H1 (cell line): ENCODE results near the gene RP9. TPM values are rescaled to one million over a fixed set of nuclear protein-coding genes. Genes with fewer than 3 reads are reported as not detected.

Experiments used
- CTCF ChIA-PET: fragments of 300-600 bp; sonication (Branson Sonifier 250); formaldehyde crosslinking; loops from one replicate; lab custom pipeline; 2021; ENCODE audit not compliant: partially characterized antibody; lab: Charles Lee
- POLR2A ChIA-PET: fragments of 300-600 bp; sonication (Branson Sonifier 250); formaldehyde crosslinking; loops from one replicate; lab custom pipeline; 2021; ENCODE audit warnings: inconsistent platforms; ENCODE audit not compliant: partially characterized antibody; lab: Charles Lee
- DNase-seq, 2 experiments: peaks; one replicate each; pipeline versions ENCODE4 v3.0.0 to v3.0.0-alpha.2; 2010 to 2022; ENCODE audit warnings: low spot score in 2 of 2, low read depth in 1 of 2, mixed read lengths in 1 of 2
- FAIRE-seq: peaks from 2 replicates; lab custom pipeline; 2011; peaks lifted over from hg19 to GRCh38; lab: Jason Lieb, UNC
- H2AFZ ChIP-seq: 2 replicates; pipeline ENCODE4 v1.8.1; 2012; ENCODE audit warnings: low read length, inconsistent platforms
- H2AK5ac ChIP-seq: 2 replicates; pipeline ENCODE4 v1.6.1; 2013; ENCODE audit warnings: low read depth, low read length
- H2BK120ac ChIP-seq: replicated peaks from 2 replicates; pipeline ENCODE3; 2013; ENCODE audit warnings: low read depth, low read length, inconsistent platforms
- H2BK12ac ChIP-seq: 2 replicates; pipeline ENCODE4 v1.6.1; 2013; ENCODE audit warnings: low read depth, low read length
- H2BK15ac ChIP-seq: 2 replicates; pipeline ENCODE4 v1.6.1; 2013; ENCODE audit warnings: low read length
- H2BK20ac ChIP-seq: 2 replicates; pipeline ENCODE4 v1.6.1; 2013; ENCODE audit warnings: low read length
- H2BK5ac ChIP-seq: 2 replicates; pipeline ENCODE4 v1.6.1; 2013; ENCODE audit warnings: low read depth, low read length
- H3K14ac ChIP-seq: 2 replicates; pipeline ENCODE4 v1.6.1; 2013; ENCODE audit warnings: inconsistent platforms; ENCODE audit not compliant: insufficient read length
- H3K18ac ChIP-seq: 2 replicates; pipeline ENCODE4 v1.6.1; 2013; ENCODE audit warnings: low read length; ENCODE audit errors: extremely low read depth
- H3K23ac ChIP-seq: 2 replicates; pipeline ENCODE4 v1.6.1; 2013; ENCODE audit warnings: inconsistent platforms; ENCODE audit not compliant: insufficient read length
- H3K23me2 ChIP-seq: 2 replicates; pipeline ENCODE4 v1.6.1; 2013; ENCODE audit warnings: low read depth, low read length
- H3K27ac ChIP-seq: 2 replicates; pipeline ENCODE4 v1.6.1; 2011; ENCODE audit warnings: low read depth, low read length, inconsistent platforms
- H3K27me3 ChIP-seq, 4 experiments: replicated peaks in 1 of 4; 1 replicate in 1 of 4; 2 replicates in 3 of 4; pipeline versions ENCODE4 v1.6.1 to v1.8.1; 2011 to 2013; ENCODE audit warnings: low read length in 3 of 4, mild to moderate bottlenecking in 3 of 4, inconsistent platforms in 2 of 4, mixed read lengths in 2 of 4, moderate library complexity in 1 of 4; ENCODE audit not compliant: control insufficient read depth in 3 of 4, insufficient read depth in 3 of 4; ENCODE audit errors: extremely low read depth in 1 of 4
- H3K36me3 ChIP-seq, 4 experiments: 2 replicates each; pipeline versions ENCODE4 v1.6.1 to v1.8.1; 2011 to 2013; ENCODE audit warnings: mild to moderate bottlenecking in 4 of 4, low read length in 3 of 4, moderate library complexity in 2 of 4, control low read depth in 1 of 4, inconsistent platforms in 1 of 4; ENCODE audit not compliant: insufficient read depth in 4 of 4, control insufficient read depth in 2 of 4
- H3K4ac ChIP-seq: replicated peaks from 2 replicates; pipeline ENCODE3; 2013; ENCODE audit warnings: low read length, low read depth, mixed read lengths, inconsistent platforms; ENCODE audit not compliant: insufficient read length
- H3K4me1 ChIP-seq, 4 experiments: replicated peaks in 1 of 4; 1 replicate in 1 of 4; 2 replicates in 3 of 4; pipeline versions ENCODE4 v1.6.1 to v1.8.1; 2011 to 2013; ENCODE audit warnings: low read length in 3 of 4, inconsistent platforms in 2 of 4, mixed read lengths in 1 of 4; ENCODE audit not compliant: insufficient read depth in 4 of 4, control insufficient read depth in 3 of 4
- H3K4me2 ChIP-seq, 2 experiments: 2 replicates each; pipeline versions ENCODE4 v1.6.1 to v1.8.1; 2011 to 2013; ENCODE audit warnings: low read depth in 2 of 2, low read length in 2 of 2, control low read depth in 1 of 2, inconsistent platforms in 1 of 2, mild to moderate bottlenecking in 1 of 2; ENCODE audit not compliant: insufficient read depth in 1 of 2
- H3K4me3 ChIP-seq, 4 experiments: fragments of 200-600, 300-600 bp in 1 of 4; sonication (generic), shearing (Covaris generic), sonication (Bioruptor Twin) in 1 of 4; 2 replicates each; pipeline versions ENCODE4 v1.5.1 to v1.8.1; 2011 to 2016; ENCODE audit warnings: low read length in 4 of 4, low read depth in 3 of 4, control low read depth in 2 of 4, inconsistent platforms in 2 of 4, mild to moderate bottlenecking in 2 of 4, mixed read lengths in 1 of 4, moderate library complexity in 1 of 4; ENCODE audit not compliant: insufficient read depth in 2 of 4; ENCODE audit errors: extremely low read depth in 1 of 4
- H3K56ac ChIP-seq: replicated peaks from 2 replicates; pipeline ENCODE3; 2013; ENCODE audit warnings: low read depth, mild to moderate bottlenecking, mixed read lengths, low read length, inconsistent platforms; ENCODE audit not compliant: insufficient read length
- H3K79me1 ChIP-seq: 2 replicates; pipeline ENCODE4 v1.6.1; 2013; ENCODE audit warnings: low read depth, low read length, control low read depth
- H3K79me2 ChIP-seq, 2 experiments: 2 replicates each; pipeline versions ENCODE4 v1.6.1 to v1.8.1; 2012 to 2013; ENCODE audit warnings: low read length in 2 of 2, mild to moderate bottlenecking in 2 of 2, inconsistent platforms in 1 of 2; ENCODE audit not compliant: insufficient read depth in 2 of 2, control insufficient read depth in 1 of 2
- H3K9ac ChIP-seq, 4 experiments: replicated peaks in 1 of 4; 1 replicate in 1 of 4; 2 replicates in 3 of 4; pipeline versions ENCODE4 v1.6.1 to v1.8.1; 2011 to 2013; ENCODE audit warnings: low read depth in 3 of 4, low read length in 3 of 4, control low read depth in 2 of 4, mild to moderate bottlenecking in 2 of 4, moderate library complexity in 2 of 4, inconsistent platforms in 1 of 4; ENCODE audit errors: extremely low read depth in 1 of 4
- H3K9me3 ChIP-seq, 2 experiments: 2 replicates each; pipeline versions ENCODE4 v1.6.1 to v1.8.1; 2012 to 2013; ENCODE audit warnings: mild to moderate bottlenecking in 2 of 2, moderate library complexity in 2 of 2, control low read depth in 1 of 2, inconsistent platforms in 1 of 2, low read depth in 1 of 2, low read length in 1 of 2, mixed read lengths in 1 of 2; ENCODE audit not compliant: insufficient read depth in 2 of 2
- H4K20me1 ChIP-seq, 2 experiments: replicated peaks in 1 of 2; 2 replicates each; pipeline versions ENCODE3 to v1.8.1; 2011 to 2013; ENCODE audit warnings: inconsistent platforms in 2 of 2, low read length in 2 of 2, mild to moderate bottlenecking in 1 of 2; ENCODE audit not compliant: insufficient read depth in 2 of 2, control insufficient read depth in 1 of 2
- H4K5ac ChIP-seq: 2 replicates; pipeline ENCODE4 v1.6.1; 2013; ENCODE audit warnings: low read length, low read depth, mixed read lengths, inconsistent platforms; ENCODE audit not compliant: insufficient read length
- H4K8ac ChIP-seq: 2 replicates; pipeline ENCODE4 v1.8.0; 2013; ENCODE audit warnings: mild to moderate bottlenecking, moderate library complexity, low read length, inconsistent platforms; ENCODE audit not compliant: insufficient read depth; ENCODE audit errors: extremely low read depth
- H4K91ac ChIP-seq: replicated peaks from 2 replicates; pipeline ENCODE3; 2013; ENCODE audit warnings: low read length, mixed read lengths, inconsistent platforms; ENCODE audit not compliant: insufficient read length
- BCL11A ChIP-seq, 2 experiments: IDR thresholded peaks; one replicate each; pipeline ENCODE4 v1.6.1; 2011; ENCODE audit warnings: low read depth in 2 of 2, low read length in 2 of 2, mild to moderate bottlenecking in 2 of 2
- CEBPB ChIP-seq: IDR thresholded peaks from 2 replicates; pipeline ENCODE4 v1.6.1; 2012; ENCODE audit warnings: low read depth, low read length
- CTBP2 ChIP-seq: IDR thresholded peaks from 2 replicates; pipeline ENCODE4 v1.7.0; 2011; ENCODE audit warnings: borderline replicate concordance, mild to moderate bottlenecking, moderate library complexity, mixed read lengths, low read length; ENCODE audit not compliant: insufficient read depth, insufficient read length
- EGR1 ChIP-seq: IDR thresholded peaks from 2 replicates; pipeline ENCODE4 v1.6.1; 2011; ENCODE audit warnings: low read depth, low read length, borderline replicate concordance
- GTF2F1 ChIP-seq: IDR thresholded peaks from 2 replicates; pipeline ENCODE4 v1.6.1; 2012; ENCODE audit warnings: low read depth, low read length, improper control_type of control experiment, borderline replicate concordance
- NANOG ChIP-seq: IDR thresholded peaks from 2 replicates; pipeline ENCODE4 v1.6.1; 2011; ENCODE audit warnings: low read length, low read depth, mild to moderate bottlenecking, inconsistent platforms; ENCODE audit not compliant: insufficient read depth, poor library complexity, severe bottlenecking
- RBBP5 ChIP-seq: IDR thresholded peaks from 2 replicates; pipeline ENCODE4 v1.7.1; 2012; ENCODE audit warnings: low read depth, mild to moderate bottlenecking, inconsistent platforms, low read length, moderate library complexity, borderline replicate concordance
- SIN3A ChIP-seq, 2 experiments: IDR thresholded peaks in 1 of 2; conservative IDR thresholded peaks in 1 of 2; 2 replicates each; pipeline ENCODE4 v1.6.1; 2011 to 2012; ENCODE audit warnings: low read length in 2 of 2, improper control_type of control experiment in 1 of 2, low read depth in 1 of 2, mild to moderate bottlenecking in 1 of 2
- SP2 ChIP-seq: IDR thresholded peaks from 2 replicates; pipeline ENCODE4 v1.6.1; 2012; ENCODE audit warnings: mild to moderate bottlenecking, low read length, inconsistent platforms
- TAF1 ChIP-seq: IDR thresholded peaks from 2 replicates; pipeline ENCODE4 v1.6.1; 2011; ENCODE audit warnings: mild to moderate bottlenecking, low read depth, low read length
- WGBS, 2 experiments: shearing (Covaris generic) in 1 of 2; methylation state at CpG; one replicate each; pipeline versions ENCODE4 v1.1.6 to v1.1.7; 2013 to 2015; ENCODE audit warnings: low lambda C conversion rate in 2 of 2, mixed read lengths in 2 of 2, inconsistent platforms in 1 of 2, low coverage in 1 of 2, missing lambda C conversion rate in 1 of 2; ENCODE audit not compliant: insufficient replicate concordance in 2 of 2, insufficient coverage in 1 of 2, insufficient read length in 1 of 2; ENCODE audit errors: extremely low coverage in 1 of 2, missing lambda C conversion rate in 1 of 2; 5-methylcytosine and 5-hydroxymethylcytosine counted together
- polyA plus RNA-seq, 7 experiments: library from polyadenylated mRNA; depleted of rRNA in 3 of 7; stranded (reverse) in 5 of 7; unstranded in 2 of 7; fragments of >200 nt in 5 of 7; fragments of 200-250 nt in 2 of 7; gene quantifications; 1 replicate in 5 of 7; 2 replicates in 1 of 7; 4 replicates in 1 of 7; pipeline versions ENCODE4 v1.2.1 to v1.2.3, GENCODE V29; 2011 to 2013; ENCODE audit warnings: missing spikeins in 2 of 7, mixed read lengths in 2 of 7
- total RNA-seq: library from RNA; stranded (reverse); fragmentation: NEBNext Ultra II Directional; extraction: Animal tissue kit (Norgen Biotek cat#: 25700); gene quantifications from 2 replicates; pipeline ENCODE4 v1.2.1, GENCODE V29; 2021
- TF ChIP-seq, protein P1 (sequence below), 3 experiments: IDR thresholded peaks; 1 replicate in 2 of 3; 2 replicates in 1 of 3; pipeline versions ENCODE4 v1.5.1 to v1.6.1; 2011; ENCODE audit warnings: low read length in 3 of 3, mild to moderate bottlenecking in 3 of 3, inconsistent platforms in 2 of 3, low read depth in 1 of 3, moderate library complexity in 1 of 3; ENCODE audit not compliant: insufficient read depth in 1 of 3; ENCODE audit errors: control extremely low read depth in 1 of 3

The RP9 gene
- total and polyA plus RNA-seq, 2 of the 8 experiments (the other 6 are each of a cell fraction or from before 2014, with no cell fraction given): 11.0 to 12.4 TPM

DNA sequence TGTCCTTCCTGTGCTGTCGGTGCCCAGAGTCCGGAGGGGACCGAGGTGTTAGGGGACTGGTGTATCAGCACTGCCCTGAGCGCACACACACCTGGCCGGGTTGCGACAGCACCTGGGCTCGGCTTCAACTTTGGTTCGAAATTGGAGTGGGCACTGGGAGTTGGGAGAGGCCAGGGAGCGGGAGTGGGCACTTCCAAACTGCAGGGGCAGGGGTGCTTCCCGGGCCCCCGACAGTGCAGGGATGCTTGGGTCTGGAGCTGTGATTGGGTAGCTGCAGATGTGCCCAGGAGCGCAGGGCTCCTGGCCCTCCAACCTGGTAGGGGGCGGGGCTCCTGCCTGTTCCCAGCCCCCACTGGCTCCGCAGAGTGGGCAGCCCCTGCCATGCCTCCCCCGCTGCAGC lies 27.9 kb upstream of the RP9 start:
- no peak overlapping the region for H2AFZ ChIP-seq
- H3K4ac ChIP-seq: no peak overlapping the region
- no peak overlapping the region for H2BK120ac ChIP-seq
- no peak overlapping the region for H3K9ac ChIP-seq
- no peak overlapping the region for H2BK15ac ChIP-seq
- peaks cover 0 to 5% (median 0%) of the 10 kb centered on the region in 4 experiments; a peak in 2 of 7 replicates for H3K4me1 ChIP-seq
- H4K8ac ChIP-seq: no peak overlapping the region
- H2AK5ac ChIP-seq: no peak overlapping the region
- no peaks in the 10 kb centered on the region for H3K36me3 ChIP-seq
- CTCF ChIA-PET: no interaction called here
- no peak overlapping the region for H4K5ac ChIP-seq
- H4K91ac ChIP-seq: no peak overlapping the region
- H3K4me3 ChIP-seq: no peak overlapping the region
- no peaks in the 10 kb centered on the region for H3K23me2 ChIP-seq
- H4K20me1 ChIP-seq: no peaks in the 10 kb centered on the region
- H2BK5ac ChIP-seq: no peak overlapping the region
- no peak overlapping the region for H2BK12ac ChIP-seq
- H3K14ac ChIP-seq: no peak overlapping the region
- POLR2A ChIA-PET: no interaction called here
- H3K27ac ChIP-seq: no peak overlapping the region
- H3K79me1 ChIP-seq: no peaks in the 10 kb centered on the region
- no peaks in the 10 kb centered on the region for H3K9me3 ChIP-seq
- no peak overlapping the region for H2BK20ac ChIP-seq
- no peak overlapping the region for H3K23ac ChIP-seq
- H3K56ac ChIP-seq: no peak overlapping the region
- DNase-seq (peak in 1 of 2 experiments; percentile 50), FAIRE-seq (no peak)
- no peaks in the 10 kb centered on the region for H3K27me3 ChIP-seq
- H3K4me2 ChIP-seq: no peak overlapping the region
- no peak overlapping the region for H3K18ac ChIP-seq
- WGBS, 2 experiments: 78% methylated on average over 15 of the region's 15 CpGs; no CpG with 5 or more reads in 1 of the 2 experiments
- no peaks in the 10 kb centered on the region for H3K79me2 ChIP-seq
- no peak for TF ChIP-seq CTBP2
- TF ChIP-seq NANOG: no peak
- TF ChIP-seq SP2: no peak
- TF ChIP-seq, protein P1, sequence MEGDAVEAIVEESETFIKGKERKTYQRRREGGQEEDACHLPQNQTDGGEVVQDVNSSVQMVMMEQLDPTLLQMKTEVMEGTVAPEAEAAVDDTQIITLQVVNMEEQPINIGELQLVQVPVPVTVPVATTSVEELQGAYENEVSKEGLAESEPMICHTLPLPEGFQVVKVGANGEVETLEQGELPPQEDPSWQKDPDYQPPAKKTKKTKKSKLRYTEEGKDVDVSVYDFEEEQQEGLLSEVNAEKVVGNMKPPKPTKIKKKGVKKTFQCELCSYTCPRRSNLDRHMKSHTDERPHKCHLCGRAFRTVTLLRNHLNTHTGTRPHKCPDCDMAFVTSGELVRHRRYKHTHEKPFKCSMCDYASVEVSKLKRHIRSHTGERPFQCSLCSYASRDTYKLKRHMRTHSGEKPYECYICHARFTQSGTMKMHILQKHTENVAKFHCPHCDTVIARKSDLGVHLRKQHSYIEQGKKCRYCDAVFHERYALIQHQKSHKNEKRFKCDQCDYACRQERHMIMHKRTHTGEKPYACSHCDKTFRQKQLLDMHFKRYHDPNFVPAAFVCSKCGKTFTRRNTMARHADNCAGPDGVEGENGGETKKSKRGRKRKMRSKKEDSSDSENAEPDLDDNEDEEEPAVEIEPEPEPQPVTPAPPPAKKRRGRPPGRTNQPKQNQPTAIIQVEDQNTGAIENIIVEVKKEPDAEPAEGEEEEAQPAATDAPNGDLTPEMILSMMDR (IDR thresholded peaks at IDR 0.05; ENCODE audit: control extremely low read depth in 1 of 3, insufficient read depth in 1 of 3, low read depth in 1 of 3, low read length in 3 of 3): no peak
- no peak for TF ChIP-seq GTF2F1
- TF ChIP-seq RBBP5: no peak
- TF ChIP-seq CEBPB: 0 out of 2 replicates have a peak, but pooled peaks have one; percentile 4
- TF ChIP-seq SIN3A (conservative IDR thresholded peaks at IDR 0.05 in 1 of 2, IDR thresholded peaks at IDR 0.05 in 1 of 2; ENCODE audit: low read depth in 1 of 2, low read length in 2 of 2): no peak
- TF ChIP-seq TAF1: 0 out of 2 replicates have a peak, but pooled peaks have one; percentile 26
- TF ChIP-seq BCL11A (IDR thresholded peaks at IDR 0.05; ENCODE audit: low read depth in 2 of 2, low read length in 2 of 2): no peak
- TF ChIP-seq EGR1: no peak
